8988T (cell line): ENCODE data around the gene MRPL45.

Source experiments
- DNase-seq: peaks from one replicate; pipeline ENCODE4 v3.0.0; 2011

The MRPL45 gene

DNA sequence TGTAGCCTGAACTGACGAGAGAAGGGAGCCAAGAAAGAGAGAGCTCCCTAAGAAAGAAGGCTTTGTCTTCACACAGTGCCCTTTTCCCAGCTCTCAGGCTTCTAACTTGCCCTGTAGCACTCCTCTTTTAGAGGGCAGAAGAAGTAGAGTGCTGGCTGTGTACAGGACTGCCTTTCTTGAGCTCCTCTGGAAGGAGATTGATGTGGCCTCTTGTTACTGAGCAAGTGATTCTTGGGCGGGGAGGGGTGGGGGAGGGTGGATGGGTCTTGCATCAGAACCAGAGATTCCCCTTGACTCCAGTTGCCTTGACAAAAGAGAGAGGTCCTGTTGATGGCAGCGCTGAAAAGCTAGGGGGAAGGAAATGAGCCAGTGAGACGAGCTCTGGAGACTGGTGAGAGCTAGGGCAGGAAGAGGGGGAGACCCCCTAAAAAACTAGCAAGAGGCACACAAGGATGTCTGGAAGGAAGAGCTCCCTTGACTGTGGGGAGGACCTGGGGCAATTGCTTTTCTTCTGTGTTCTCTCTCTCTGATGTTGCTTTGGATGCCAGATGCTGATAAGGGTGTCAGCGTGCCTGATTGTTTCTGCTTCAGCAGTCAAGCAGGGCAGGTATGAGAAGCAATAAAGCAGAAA is 28.4 kb downstream of the MRPL45 start:
- no peak for DNase-seq

DNA sequence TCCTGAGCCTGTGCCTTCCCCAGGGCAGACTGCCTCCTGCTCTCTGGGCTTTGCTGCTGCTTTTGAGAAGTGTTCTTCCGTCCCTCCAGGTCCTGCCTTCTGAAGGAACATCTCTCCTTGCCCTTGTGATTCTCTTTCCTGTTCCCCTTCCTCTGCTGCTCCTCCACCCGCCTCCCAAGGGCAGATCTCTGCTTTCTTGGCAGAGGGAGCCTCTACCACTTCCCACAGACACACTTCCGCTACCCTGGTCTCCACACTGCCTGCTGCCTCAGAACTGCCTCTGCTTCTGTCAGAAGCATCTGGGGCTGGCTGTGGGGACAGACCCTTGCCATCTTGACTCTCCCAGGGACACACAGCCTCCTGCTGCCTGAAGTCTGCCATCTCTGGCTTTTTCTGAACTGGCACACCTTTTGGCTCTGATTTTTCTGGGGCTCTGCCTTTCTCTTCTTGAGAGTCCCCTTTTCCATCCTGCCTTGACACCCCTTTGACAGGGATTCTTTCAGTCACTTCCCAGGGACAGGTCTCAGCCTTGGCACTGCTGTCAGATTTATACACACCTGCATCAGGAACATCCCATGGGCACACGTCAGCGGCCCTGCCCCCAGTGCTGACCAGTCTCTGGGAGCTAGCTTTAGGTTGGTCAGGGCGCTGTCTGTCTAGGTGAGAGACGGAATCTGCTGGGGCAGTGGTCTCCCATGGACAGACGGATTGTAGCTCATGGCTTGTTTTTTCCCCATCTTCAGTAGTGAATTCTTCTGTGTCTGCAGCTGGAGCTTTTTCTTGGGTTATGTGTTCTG is 30.2 kb downstream of the MRPL45 start:
- DNase-seq: no peak

GRCh38 chr17:38327936-38328335 is 31.0 kb downstream of the MRPL45 start:
- DNase-seq: no peak

DNA sequence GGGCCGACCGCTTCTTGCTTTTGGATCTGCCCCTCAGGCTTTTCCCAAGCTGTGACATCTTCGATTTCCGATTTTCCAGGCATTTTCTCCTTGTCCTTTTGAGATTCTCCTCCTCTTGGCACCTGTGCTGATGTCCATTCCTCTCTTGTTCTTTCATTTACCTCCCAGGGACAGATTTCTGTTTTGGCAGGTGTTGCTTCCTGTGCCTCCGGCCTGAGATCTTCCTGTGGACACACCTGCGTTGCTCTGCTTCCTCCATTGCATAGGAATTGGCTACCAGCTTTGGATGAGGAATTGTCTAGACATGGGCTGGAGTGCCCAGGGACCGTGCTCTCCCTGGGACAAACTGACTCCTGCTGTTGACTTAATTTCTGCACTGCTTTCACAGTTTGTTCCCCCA is 31.7 kb downstream of the MRPL45 start:
- no peak for DNase-seq

GRCh38 chr17:38329284-38329683 is 32.3 kb downstream of the MRPL45 start:
- no peak for DNase-seq

DNA sequence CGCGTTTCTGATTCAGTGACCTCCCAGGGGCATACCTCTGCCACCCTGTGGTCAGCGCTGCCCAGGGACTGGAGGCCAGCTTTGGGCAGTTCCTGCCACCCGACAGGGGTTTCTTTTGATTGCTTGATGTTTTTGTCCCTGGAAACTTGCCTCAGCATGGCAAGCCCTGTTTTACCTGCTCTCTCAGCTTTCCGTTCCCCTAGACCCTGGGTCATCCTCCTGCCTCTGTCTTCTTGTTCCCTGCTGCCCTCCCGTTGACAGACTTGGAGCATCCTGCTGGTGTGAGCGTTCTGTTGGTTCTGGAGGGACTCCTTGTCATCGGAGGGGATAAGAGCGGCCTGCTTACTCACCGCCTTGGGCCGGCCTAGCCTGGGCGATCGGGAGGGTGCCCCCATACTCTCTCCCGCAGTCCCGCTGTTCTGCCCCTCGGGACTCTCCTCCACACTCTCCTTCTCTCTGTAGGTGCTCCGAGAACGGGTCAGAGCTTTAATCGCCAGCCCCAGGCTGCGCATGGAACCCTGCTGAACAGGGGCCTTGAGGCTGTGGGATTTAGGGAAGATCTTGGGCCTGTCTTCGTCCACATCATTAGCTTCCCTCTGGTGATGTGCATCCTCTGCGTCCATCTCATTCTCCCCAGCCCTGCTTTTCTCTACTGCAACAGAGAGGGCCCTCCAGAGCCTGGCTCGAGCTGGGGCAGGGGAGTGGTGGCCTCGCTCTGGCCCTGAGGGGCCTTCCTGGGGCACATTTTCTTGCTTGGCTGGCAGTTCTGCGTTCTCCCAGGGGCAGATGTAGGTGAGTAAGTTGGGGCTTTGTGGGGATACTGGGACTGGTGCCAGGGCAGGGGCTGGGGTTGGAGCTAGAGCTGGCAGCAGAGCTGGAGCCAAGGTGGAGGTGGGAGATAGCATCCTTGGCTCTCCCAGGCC is 33.1 kb downstream of the MRPL45 start:
- no peak for DNase-seq

DNA sequence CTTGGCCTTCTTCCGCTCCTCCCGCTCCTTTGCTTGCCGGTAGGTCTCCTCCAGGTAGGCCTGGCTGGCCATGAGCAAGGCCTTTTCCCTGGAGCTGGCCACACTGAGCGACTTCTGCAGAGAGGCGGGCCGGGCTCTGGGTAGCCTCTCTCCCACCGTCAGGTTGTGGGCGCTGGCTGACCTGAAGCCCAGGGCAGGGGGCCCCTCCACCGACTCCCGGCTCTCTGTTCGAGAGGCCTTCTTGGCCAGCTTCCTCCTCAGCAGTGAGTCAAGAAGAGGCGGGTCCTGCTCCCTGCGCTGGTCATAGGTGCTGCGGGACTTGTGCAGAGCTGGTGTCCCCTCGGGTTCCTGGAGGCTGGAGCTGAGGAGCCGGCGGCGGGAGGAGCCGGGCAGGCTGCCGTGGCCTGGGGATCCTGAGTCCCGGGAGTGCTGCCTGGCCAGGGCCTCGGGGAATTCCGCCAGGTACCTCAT is 34.0 kb downstream of the MRPL45 start:
- DNase-seq: no peak

GRCh38 chr17:38332735-38333134 is 35.8 kb downstream of the MRPL45 start:
- DNase-seq: no peak

GRCh38 chr17:38333635-38334295 is 36.8 kb downstream of the MRPL45 start:
- peak; percentile 36 for DNase-seq

DNA sequence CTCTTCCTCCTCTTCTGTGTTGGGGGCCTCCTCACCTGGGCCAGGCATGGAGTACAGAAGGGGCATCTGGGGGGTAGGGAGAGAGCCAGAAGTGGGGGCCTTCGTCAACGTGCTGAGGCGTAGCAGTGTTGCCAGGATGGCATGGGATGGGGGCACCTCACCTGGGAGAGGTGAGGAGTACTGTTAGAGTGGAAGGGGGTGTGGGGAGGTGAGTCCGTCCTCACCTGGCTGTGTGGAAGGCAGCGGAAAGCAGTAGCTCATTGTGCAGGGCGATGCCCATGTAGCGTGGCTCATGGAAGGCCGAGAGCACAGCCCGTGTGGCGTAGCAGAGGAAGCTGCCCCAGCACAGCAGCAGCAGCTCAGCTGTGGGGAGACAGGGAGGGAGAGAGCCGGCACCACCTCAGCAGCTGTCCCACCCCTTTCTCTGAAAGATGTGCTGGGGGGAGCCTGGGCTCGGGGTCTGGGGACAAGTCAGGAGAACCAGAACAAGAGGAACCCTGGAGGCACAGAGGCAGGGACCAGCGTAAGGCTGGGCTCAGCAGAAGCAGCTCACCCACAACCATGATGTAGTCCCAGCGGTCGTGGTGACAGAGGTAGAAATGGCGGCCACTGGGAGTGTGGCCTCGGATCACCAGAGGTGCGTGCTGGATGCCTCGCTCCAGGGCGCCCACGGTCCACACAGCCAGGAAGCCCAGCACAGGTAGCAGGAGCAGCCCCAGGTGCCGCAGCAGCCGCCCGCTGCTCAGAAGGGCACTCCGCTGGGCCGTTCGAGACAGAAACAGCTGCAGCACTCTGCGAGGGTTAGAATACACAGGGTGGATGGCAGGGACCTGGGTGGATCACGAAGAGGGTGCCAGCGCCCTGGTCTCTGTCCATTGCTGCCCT is 37.8 kb downstream of the MRPL45 start:
- no peak for DNase-seq

- DNase-seq: no peak
Observed at GRCh38 chr17:38336838-38337237, 39.9 kb downstream of the MRPL45 start.

GRCh38 chr17:38338053-38338452 is 41.1 kb downstream of the MRPL45 start:
- no peak for DNase-seq

- DNase-seq: no peak
Observed at GRCh38 chr17:38338535-38338934, 41.6 kb downstream of the MRPL45 start.

- no peak for DNase-seq
Observed at GRCh38 chr17:38339891-38340290, 42.9 kb downstream of the MRPL45 start.

DNA sequence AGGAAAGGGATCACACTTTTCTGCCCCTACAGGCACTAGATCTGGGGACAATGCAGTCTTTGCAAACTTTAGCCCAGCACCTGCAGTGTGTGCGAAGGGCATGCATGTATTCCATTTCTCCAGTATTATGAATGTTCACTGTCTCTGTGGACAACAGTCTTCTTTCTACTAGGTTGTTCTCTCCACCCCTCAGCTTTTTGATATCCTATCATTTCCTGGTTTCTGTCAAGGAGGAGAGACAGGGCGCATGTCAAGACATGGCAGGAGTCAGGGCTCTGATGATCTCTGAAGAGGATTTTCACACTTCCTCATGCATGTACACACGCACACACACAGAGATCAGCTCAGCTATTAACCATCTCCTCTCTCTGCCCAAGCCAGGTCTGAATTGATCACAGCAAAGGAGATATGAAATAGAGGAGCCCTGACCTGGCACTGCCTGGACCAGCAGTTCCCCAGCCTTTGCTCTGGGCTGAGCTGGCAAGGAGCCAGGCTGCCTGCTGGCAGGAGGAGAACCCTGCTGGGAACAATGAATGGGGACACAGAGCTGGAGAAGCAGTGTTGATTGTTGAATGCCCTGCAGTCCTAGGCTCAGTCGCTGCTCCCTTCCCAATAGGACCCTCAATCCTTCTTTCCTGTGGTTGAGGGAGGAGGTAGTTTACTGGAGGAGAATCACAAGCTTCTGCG is 44.2 kb downstream of the MRPL45 start:
- DNase-seq: no peak

GRCh38 chr17:38342886-38343607 is 46.1 kb downstream of the MRPL45 start:
- no peak for DNase-seq

DNA sequence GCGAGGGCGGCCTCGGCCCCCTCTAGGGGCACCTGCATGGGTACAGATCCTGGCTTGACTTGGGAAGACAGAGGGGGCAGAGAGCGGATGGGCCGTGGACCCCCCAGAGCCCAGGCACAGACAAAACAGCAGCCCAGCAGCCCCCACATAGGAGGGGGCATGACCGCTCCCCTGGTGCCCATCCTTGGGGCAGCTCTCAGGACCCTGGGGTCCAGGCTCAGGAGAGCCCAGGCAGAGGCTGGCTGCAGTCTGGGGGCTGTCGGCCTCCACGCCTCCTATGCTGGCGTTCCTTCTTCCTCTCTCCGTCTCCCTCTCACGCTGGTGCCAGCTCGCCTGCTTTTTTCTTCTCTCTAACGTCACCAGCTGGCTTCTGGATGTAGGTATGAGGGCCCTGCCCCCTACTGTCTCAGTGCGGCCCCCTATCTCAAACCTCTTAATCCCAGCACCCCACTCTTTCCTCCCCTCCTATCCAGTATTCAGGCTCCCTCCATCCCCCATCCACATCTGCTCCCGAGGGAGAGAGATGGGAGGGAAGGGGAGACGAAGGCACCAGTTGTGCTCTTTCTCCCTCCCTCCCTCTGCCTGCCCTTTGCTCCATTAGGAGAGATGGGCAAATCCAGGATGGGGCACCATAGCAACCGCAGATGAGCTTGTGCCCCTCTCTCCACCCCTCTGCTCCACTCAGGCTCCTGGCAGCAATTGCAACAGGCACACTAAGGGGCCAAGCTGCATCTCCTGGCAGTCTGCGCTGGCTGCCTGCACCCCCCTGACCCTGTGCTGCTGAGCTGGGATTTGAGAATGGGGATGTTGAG is 46.8 kb downstream of the MRPL45 start, which contains the start of gene GPR179:
Gene GPR179, minus strand, starts transcription at position 349 of the 812 bp plus-strand sequence. Its CDS starts 167 bp downstream, at position 182.
- no peak for DNase-seq

DNA sequence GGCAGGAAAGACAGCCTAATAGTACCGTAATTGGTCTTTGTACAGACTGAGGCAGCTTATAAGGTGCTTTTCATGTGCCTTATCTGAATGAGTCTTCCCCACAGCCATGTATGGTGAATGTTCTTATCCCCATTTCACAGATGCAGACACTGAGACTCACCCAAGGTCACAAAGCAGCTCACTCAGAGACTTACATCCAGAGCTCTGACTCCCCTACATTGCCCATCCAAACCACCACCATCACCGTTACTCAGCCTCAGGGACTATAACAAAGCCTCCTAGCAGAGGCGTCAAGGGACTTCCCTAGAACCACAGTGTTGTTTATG is 47.4 kb downstream of the MRPL45 start:
- DNase-seq: no peak

GRCh38 chr17:38345743-38346142 is 48.8 kb downstream of the MRPL45 start:
- DNase-seq: no peak
